Endothelial cell of umbilical vein (primary cell): ENCODE results near the gene SOCS4. TPM values are rescaled to one million over a fixed set of nuclear protein-coding genes. Genes with fewer than 3 reads are reported as not detected.
A peak's percentile ranks its signal among the peaks of the same experiment; 100 is the strongest.

Source experiments
- BruUV-seq: library from RNA; stranded (reverse); fragments of 400-500 nt; replicated peaks from 2 replicates; lab custom pipeline; 2021; lab: Mats Ljungman, UMichigan
- CTCF ChIA-PET: fragments of 300-600, 350-600 bp; sonication (Branson Sonifier 250); formaldehyde crosslinking; loops from one replicate; lab custom pipeline; 2021; ENCODE audit warnings: antibody characterized with exemption, inconsistent platforms; lab: Charles Lee
- POLR2A ChIA-PET: fragments of 300-600, 350-600 bp; sonication (Branson Sonifier 250); formaldehyde crosslinking; loops from one replicate; lab custom pipeline; 2021; ENCODE audit warnings: antibody characterized with exemption, inconsistent platforms; lab: Charles Lee
- DNase-seq: peaks from one replicate; pipeline ENCODE4 v3.0.0-alpha.2; 2011; ENCODE audit warnings: low read depth, low spot score
- FAIRE-seq: peaks from 2 replicates; lab custom pipeline; 2011; peaks lifted over from hg19 to GRCh38; lab: Jason Lieb, UNC
- H2AFZ ChIP-seq: 2 replicates; pipeline ENCODE4 v1.6.0; 2012; ENCODE audit warnings: low read depth, low read length, control low read depth, inconsistent platforms
- H3K27ac ChIP-seq: 2 replicates; pipeline ENCODE4 v1.5.1; 2011; ENCODE audit warnings: low read depth, mild to moderate bottlenecking, control low read depth, low read length, moderate library complexity; ENCODE audit not compliant: insufficient read depth
- H3K27me3 ChIP-seq, 2 experiments: 2 replicates each; pipeline versions ENCODE4 v1.6.0 to v1.6.1; 2011; ENCODE audit warnings: low read length in 2 of 2, mixed read lengths in 1 of 2; ENCODE audit not compliant: control insufficient read depth in 2 of 2, insufficient read depth in 2 of 2
- H3K36me3 ChIP-seq, 2 experiments: 2 replicates in 1 of 2; 3 replicates in 1 of 2; pipeline ENCODE4 v1.5.1; 2011; ENCODE audit warnings: low read length in 2 of 2, mild to moderate bottlenecking in 1 of 2, moderate library complexity in 1 of 2; ENCODE audit not compliant: control insufficient read depth in 2 of 2, insufficient read depth in 2 of 2; ENCODE audit errors: extremely low read depth in 1 of 2
- H3K4me1 ChIP-seq: 3 replicates; pipeline ENCODE4 v1.5.1; 2011; ENCODE audit warnings: mild to moderate bottlenecking, low read length; ENCODE audit not compliant: control insufficient read depth, insufficient read depth; ENCODE audit errors: extremely low read depth
- H3K4me2 ChIP-seq: 2 replicates; pipeline ENCODE4 v1.6.1; 2011; ENCODE audit warnings: low read length, control low read depth, mixed read lengths; ENCODE audit not compliant: insufficient read depth
- H3K4me3 ChIP-seq, 3 experiments: fragments of 200-600 bp in 1 of 3; sonication (generic), shearing (Covaris generic) in 1 of 3; replicated peaks in 1 of 3; 2 replicates each; pipeline ENCODE4 v1.5.1; 2011 to 2016; ENCODE audit warnings: control low read depth in 3 of 3, low read length in 3 of 3, mild to moderate bottlenecking in 2 of 3, inconsistent platforms in 1 of 3, low read depth in 1 of 3, moderate library complexity in 1 of 3; ENCODE audit not compliant: insufficient read depth in 1 of 3
- H3K79me2 ChIP-seq: 2 replicates; pipeline ENCODE4 v1.6.0; 2012; ENCODE audit warnings: low read length, inconsistent platforms; ENCODE audit not compliant: control insufficient read depth, insufficient read depth
- H3K9ac ChIP-seq: replicated peaks from 2 replicates; pipeline ENCODE3; 2011; ENCODE audit warnings: low read length, control low read depth; ENCODE audit not compliant: insufficient read depth; ENCODE audit errors: extremely low read depth
- H3K9me1 ChIP-seq: replicated peaks from 3 replicates; pipeline ENCODE4 v1.6.0; 2011; ENCODE audit warnings: mild to moderate bottlenecking, low read length; ENCODE audit not compliant: control insufficient read depth, insufficient read depth; ENCODE audit errors: extremely low read depth
- H3K9me3 ChIP-seq: replicated peaks from 2 replicates; pipeline ENCODE4 v1.5.1; 2012; ENCODE audit warnings: low read length, inconsistent platforms; ENCODE audit not compliant: control insufficient read depth, insufficient read depth
- H4K20me1 ChIP-seq: replicated peaks from 2 replicates; pipeline ENCODE3; 2011; ENCODE audit warnings: mild to moderate bottlenecking, low read length; ENCODE audit not compliant: control insufficient read depth, insufficient read depth; ENCODE audit errors: extremely low read depth
- FOS ChIP-seq: IDR thresholded peaks from 2 replicates; pipeline ENCODE4 v1.6.1; 2011; ENCODE audit warnings: mild to moderate bottlenecking, low read length, moderate library complexity, borderline replicate concordance; ENCODE audit not compliant: insufficient read depth
- GATA2 ChIP-seq: IDR thresholded peaks from 2 replicates; pipeline ENCODE4 v1.7.0; 2011; ENCODE audit warnings: low read depth, mild to moderate bottlenecking, moderate library complexity, mixed read lengths, low read length; ENCODE audit not compliant: insufficient read length, insufficient read depth
- MAX ChIP-seq: IDR thresholded peaks from 2 replicates; pipeline ENCODE4 v1.6.1; 2011; ENCODE audit not compliant: insufficient read depth, insufficient read length
- MYC ChIP-seq: IDR thresholded peaks from one replicate; pipeline ENCODE4 v1.6.1; 2011; ENCODE audit warnings: mild to moderate bottlenecking, low read depth, low read length
- POLR2A ChIP-seq: IDR thresholded peaks from 2 replicates; pipeline ENCODE4 v1.6.1; 2012; ENCODE audit warnings: low read depth, mild to moderate bottlenecking, control low read depth, low read length
- dilution Hi-C: fragments of 300-500 bp; cut with MboI; formaldehyde crosslinking; loops from one replicate; pipeline ENCODE4 v1.15.0; 2019; ENCODE audit warnings: low sequenced_read_pairs; ENCODE audit not compliant: extremely low pct_ligation_motif_present
- intact Hi-C: fragments of 100-400 bp; cut with micrococcal nuclease; formaldehyde crosslinking; loops from one replicate; pipeline ENCODE4 v1.10.0; 2022
- polyA plus RNA-seq, 4 experiments: library from polyadenylated mRNA; depleted of rRNA in 3 of 4; stranded (reverse) in 3 of 4; unstranded in 1 of 4; fragments of >200 nt; gene quantifications; 2 replicates each; pipeline versions ENCODE4 v1.2.1 to v1.2.3, GENCODE V29; 2011 to 2012; ENCODE audit warnings: missing spikeins in 1 of 4
- total RNA-seq: library from RNA; stranded (reverse); gene quantifications from 2 replicates; pipeline ENCODE4 v1.2.3, GENCODE V29; 2021

Gene SOCS4
- total and polyA plus RNA-seq, 2 donors (not counting 3 experiments of a cell fraction or from before 2014, with no cell fraction given), result 6.4 to 26.7 TPM

GRCh38 chr14:55074662-55075061 lies 47.6 kb downstream of the SOCS4 start:
- FAIRE-seq (no peak), DNase-seq (no peak)
- H2AFZ ChIP-seq, result peak overlapping the region; percentile 13
- no peaks in the 10 kb centered on the region for H3K36me3 ChIP-seq
- POLR2A ChIA-PET, result no interaction called here
- no peaks in the 10 kb centered on the region for H4K20me1 ChIP-seq
- no peak for TF ChIP-seq MYC
- H3K4me3 ChIP-seq, result no peak overlapping the region
- H3K9me3 ChIP-seq, result no peaks in the 10 kb centered on the region
- no peaks in the 10 kb centered on the region for H3K9me1 ChIP-seq
- dilution Hi-C loops, result no loop called here
- H3K27me3 ChIP-seq, result no peaks in the 10 kb centered on the region
- no peak overlapping the region for H3K4me2 ChIP-seq
- H3K4me1 ChIP-seq, result peaks cover 10% of the 10 kb centered on the region
- CTCF ChIA-PET, result interaction anchor here (0.6 to 1.1 kb wide), 2 partner anchors 9 to 15 kb away, joined by 3 read pairs; no protein-coding TSS in a partner anchor
- no TSS peak for BruUV-seq
- no peak overlapping the region for H3K9ac ChIP-seq
- no peaks in the 10 kb centered on the region for H3K79me2 ChIP-seq
- no peak overlapping the region for H3K27ac ChIP-seq
- intact Hi-C loops, result no loop called here

GRCh38 chr14:55075628-55076175 lies 48.7 kb downstream of the SOCS4 start:
- TF ChIP-seq GATA2, result no peak
- no peak for TF ChIP-seq MYC
- TF ChIP-seq FOS, result no peak
- TF ChIP-seq MAX, result no peak
- no peak for TF ChIP-seq POLR2A
- Histone ChIP-seq H3K27ac (no peak overlapping the region), H3K4me2 (no peak overlapping the region), H3K9ac (no peak overlapping the region), H3K79me2 (no peaks in the 10 kb centered on the region), H3K9me1 (no peaks in the 10 kb centered on the region), H3K27me3 (no peaks in the 10 kb centered on the region), H3K36me3 (no peaks in the 10 kb centered on the region), H3K4me3 (no peak overlapping the region), H2AFZ (no peak overlapping the region), H4K20me1 (no peaks in the 10 kb centered on the region), H3K9me3 (no peaks in the 10 kb centered on the region), H3K4me1 (peaks cover 9% of the 10 kb centered on the region)
- intact Hi-C loops, result no loop called here
- ChIA-PET POLR2A (no interaction called here), CTCF (interaction anchor here (1.1 kb wide), 1 partner anchor 8 kb away, joined by 3 read pairs; no protein-coding TSS in a partner anchor)
- FAIRE-seq (no peak), DNase-seq (no peak)
- no TSS peak for BruUV-seq
- dilution Hi-C loops, result no loop called here
